Liver (tissue), 9 donors: ENCODE results near the gene KDELR3. TPM values are rescaled to one million over a fixed set of nuclear protein-coding genes. Genes with fewer than 3 reads are reported as not detected.

Experiments used
- DNase-seq: peaks from one replicate; pipeline ENCODE4 v3.0.0-alpha.2; 2017; ENCODE audit warnings: low spot score
- H3K27ac ChIP-seq, 2 donors: one replicate each; pipeline ENCODE4 v1.7.0; 2013; ENCODE audit warnings: inconsistent platforms in 2 of 2, low read length in 2 of 2, control low read depth in 1 of 2, low read depth in 1 of 2, mild to moderate bottlenecking in 1 of 2
- H3K27me3 ChIP-seq, 4 donors: one replicate each; pipeline versions ENCODE4 v1.6.1 to v1.7.0; 2013; ENCODE audit warnings: low read length in 3 of 4, inconsistent platforms in 1 of 4, mild to moderate bottlenecking in 1 of 4, moderate library complexity in 1 of 4; ENCODE audit not compliant: control insufficient read depth in 4 of 4, insufficient read depth in 4 of 4
- H3K36me3 ChIP-seq, 4 donors: one replicate each; pipeline versions ENCODE4 v1.6.1 to v1.7.0; 2013; ENCODE audit warnings: low read length in 3 of 4, mild to moderate bottlenecking in 3 of 4, low read depth in 1 of 4, moderate library complexity in 1 of 4; ENCODE audit not compliant: control insufficient read depth in 4 of 4, insufficient read depth in 3 of 4
- H3K4me1 ChIP-seq, 4 donors: one replicate each; pipeline versions ENCODE4 v1.6.1 to v1.7.0; 2013; ENCODE audit warnings: low read length in 3 of 4, mild to moderate bottlenecking in 3 of 4, moderate library complexity in 1 of 4; ENCODE audit not compliant: control insufficient read depth in 4 of 4, insufficient read depth in 4 of 4
- H3K4me3 ChIP-seq, 3 donors: one replicate each; pipeline versions ENCODE4 v1.6.1 to v1.7.0; 2013; ENCODE audit warnings: low read length in 3 of 3, control low read depth in 1 of 3, low read depth in 1 of 3, mild to moderate bottlenecking in 1 of 3
- H3K9ac ChIP-seq, 2 donors: one replicate each; pipeline ENCODE4 v1.7.0; 2013; ENCODE audit warnings: low read length in 2 of 2, mild to moderate bottlenecking in 2 of 2, moderate library complexity in 2 of 2, control low read depth in 1 of 2, low read depth in 1 of 2
- H3K9me3 ChIP-seq, 4 donors: one replicate each; pipeline versions ENCODE4 v1.6.1 to v1.7.0; 2013; ENCODE audit warnings: low read length in 3 of 4; ENCODE audit not compliant: control insufficient read depth in 4 of 4
- ATF3 ChIP-seq: IDR thresholded peaks from 2 replicates; pipeline ENCODE4 v1.6.1; 2016; ENCODE audit warnings: antibody characterized with exemption
- EGR1 ChIP-seq, 2 donors: IDR thresholded peaks; 2 replicates each; pipeline ENCODE4 v1.6.1; 2016 to 2018; ENCODE audit warnings: antibody characterized with exemption in 2 of 2, low read depth in 2 of 2
- FOXA1 ChIP-seq: IDR thresholded peaks from 2 replicates; pipeline ENCODE4 v1.6.1; 2016; ENCODE audit warnings: antibody characterized with exemption
- GABPA ChIP-seq, 2 donors: IDR thresholded peaks in 1 of 2; conservative IDR thresholded peaks in 1 of 2; 2 replicates each; pipeline ENCODE4 v1.6.1; 2016; ENCODE audit warnings: antibody characterized with exemption in 2 of 2, mild to moderate bottlenecking in 1 of 2, moderate library complexity in 1 of 2
- HNF4A ChIP-seq, 2 donors: conservative IDR thresholded peaks; 2 replicates each; pipeline ENCODE4 v1.6.1; 2016; ENCODE audit warnings: antibody characterized with exemption in 2 of 2, mild to moderate bottlenecking in 2 of 2
- HNF4G ChIP-seq: IDR thresholded peaks from 2 replicates; pipeline ENCODE4 v1.6.1; 2016; ENCODE audit warnings: antibody characterized with exemption
- JUND ChIP-seq, 2 donors: IDR thresholded peaks; 2 replicates each; pipeline ENCODE4 v1.6.1; 2016; ENCODE audit warnings: antibody characterized with exemption in 2 of 2
- NR2F2 ChIP-seq: IDR thresholded peaks from 2 replicates; pipeline ENCODE4 v1.6.1; 2016; ENCODE audit warnings: antibody characterized with exemption
- REST ChIP-seq: IDR thresholded peaks from 2 replicates; pipeline ENCODE4 v1.6.1; 2016; ENCODE audit warnings: antibody characterized with exemption, mild to moderate bottlenecking
- RXRA ChIP-seq, 2 donors: IDR thresholded peaks; 2 replicates each; pipeline ENCODE4 v1.6.1; 2017 to 2018; ENCODE audit warnings: antibody characterized with exemption in 2 of 2, mild to moderate bottlenecking in 1 of 2
- SP1 ChIP-seq: IDR thresholded peaks from 2 replicates; pipeline ENCODE4 v1.6.1; 2018; ENCODE audit warnings: antibody characterized with exemption, mild to moderate bottlenecking
- WGBS: extraction: QIAGEN DNeasy Blood & Tissue Kit; methylation state at CpG from one replicate; pipeline ENCODE4 v1.1.7; 2013; 5-methylcytosine and 5-hydroxymethylcytosine counted together
- polyA plus RNA-seq, 2 donors: library from polyadenylated mRNA; stranded (reverse) in 1 of 2; unstranded in 1 of 2; fragments of 200-250 nt in 1 of 2; fragments of >200 nt in 1 of 2; fragmentation: Nextera tagmentation in 1 of 2; extraction: Ambion mirVana in 1 of 2; gene quantifications; one replicate each; pipeline versions ENCODE4 v1.2.1 to v1.2.3, GENCODE V29; 2013 to 2015
- total RNA-seq, 2 donors: library from RNA; depleted of rRNA; stranded (reverse); fragments of >200 nt; gene quantifications; one replicate each; pipeline ENCODE4 v1.2.3, GENCODE V29; 2014
- donor health status: healthy.
- donor health status: healthy.
- donor health status: healthy.
- donor health status: healthy.
- donor health status: healthy.

KDELR3 gene
- total and polyA plus RNA-seq, 4 donors, result 3.5 to 12.8 (median 9.5) TPM

- no peaks in the 10 kb centered on the region for H3K36me3 ChIP-seq
- no peak overlapping the region for H3K9ac ChIP-seq
- H3K4me3 ChIP-seq, result no peak overlapping the region
- peaks cover 0 to 8% (median 7%) of the 10 kb centered on the region in 4 donors for H3K4me1 ChIP-seq
- DNase-seq, result no peak
- no peak for TF ChIP-seq HNF4A (conservative IDR thresholded peaks at IDR 0.05)
- TF ChIP-seq SP1, result no peak
- TF ChIP-seq NR2F2, result no peak
- TF ChIP-seq ATF3, result no peak
- no peak for TF ChIP-seq RXRA (IDR thresholded peaks at IDR 0.05)
- no peak for TF ChIP-seq EGR1 (IDR thresholded peaks at IDR 0.05; ENCODE audit: low read depth in 2 of 2)
- no peak for TF ChIP-seq FOXA1
- H3K27me3 ChIP-seq, result peaks cover 0 to 5% (median 2%) of the 10 kb centered on the region in 4 donors
- H3K27ac ChIP-seq, result no peak overlapping the region
- H3K9me3 ChIP-seq, result no peaks in the 10 kb centered on the region
- 62% methylated on average over 11 of the region's 11 CpGs for WGBS
These were observed 17.6 kb upstream of the KDELR3 start for GRCh38 chr22:38450234-38450797.

- Histone ChIP-seq H3K4me3 (no peak overlapping the region), H3K9ac (no peak overlapping the region), H3K27me3 (peaks cover 0 to 5% (median 2%) of the 10 kb centered on the region in 4 donors), H3K4me1 (peaks cover 0 to 12% (median 8%) of the 10 kb centered on the region in 4 donors), H3K27ac (no peak overlapping the region), H3K36me3 (no peaks in the 10 kb centered on the region), H3K9me3 (no peaks in the 10 kb centered on the region)
- no peak for DNase-seq
- 97% methylated on average over 2 of the region's 2 CpGs for WGBS
- TF ChIP-seq JUND (IDR thresholded peaks at IDR 0.05), result no peak
- TF ChIP-seq REST, result no peak
- no peak for TF ChIP-seq FOXA1
- no peak for TF ChIP-seq HNF4G
- no peak for TF ChIP-seq SP1
- TF ChIP-seq ATF3, result no peak
- no peak for TF ChIP-seq RXRA (IDR thresholded peaks at IDR 0.05)
These were observed 16.5 kb upstream of the KDELR3 start for GRCh38 chr22:38451404-38451803.

- no peaks in the 10 kb centered on the region for H3K9me3 ChIP-seq
- no peak for DNase-seq
- peaks cover 0 to 7% (median 3%) of the 10 kb centered on the region in 4 donors for H3K27me3 ChIP-seq
- H3K27ac ChIP-seq, result no peak overlapping the region
- 78% methylated on average over 4 of the region's 4 CpGs for WGBS
- no peak overlapping the region for H3K9ac ChIP-seq
- peaks cover 0 to 12% (median 8%) of the 10 kb centered on the region in 4 donors for H3K4me1 ChIP-seq
- H3K4me3 ChIP-seq, result no peak overlapping the region
- no peaks in the 10 kb centered on the region for H3K36me3 ChIP-seq
- TF ChIP-seq GABPA (IDR thresholded peaks at IDR 0.05 in 1 of 2, conservative IDR thresholded peaks at IDR 0.05 in 1 of 2), result no peak
These were observed 16.0 kb upstream of the KDELR3 start for GRCh38 chr22:38451864-38452263.
